22Rv1 (cell line): ENCODE data around the gene RNGTT.
"Not testable (repeated sequence)": the region's sequence is repeated elsewhere in the genome, so short reads cannot be mapped to it uniquely, and the experiment has no call there.

Source experiments
- H3K27ac ChIP-seq: fragments of 450-650 bp; 2 replicates; pipeline ENCODE4 v1.5.1; 2017
- CTCF ChIP-seq: fragments of 450-650 bp; IDR thresholded peaks from 2 replicates; pipeline ENCODE4 v1.5.1; 2017; ENCODE audit warnings: mild to moderate bottlenecking
- ZFX ChIP-seq: fragments of 450-650 bp; IDR thresholded peaks from 2 replicates; pipeline ENCODE4 v1.6.1; 2017; ENCODE audit warnings: antibody characterized with exemption, borderline replicate concordance

The RNGTT gene

GRCh38 chr6:88741071-88741470 lies 222.3 kb downstream of the RNGTT start:
- no peak for TF ChIP-seq ZFX
- TF ChIP-seq CTCF, result no peak
- no peak overlapping the region for H3K27ac ChIP-seq

- TF ChIP-seq CTCF (no peak), ZFX (no peak)
- no peak overlapping the region for H3K27ac ChIP-seq
Measured at GRCh38 chr6:88734544-88734943, 228.9 kb downstream of the RNGTT start.

GRCh38 chr6:88730611-88731011 lies 232.8 kb downstream of the RNGTT start:
- TF ChIP-seq CTCF (no peak), ZFX (no peak)
- no peak overlapping the region for H3K27ac ChIP-seq

- H3K27ac ChIP-seq, result no peak overlapping the region
- TF ChIP-seq ZFX, result no peak
- no peak for TF ChIP-seq CTCF
Measured at GRCh38 chr6:88728756-88729155, 234.7 kb downstream of the RNGTT start.

- H3K27ac ChIP-seq, result not testable (repeated sequence)
Measured at GRCh38 chr6:88726409-88726808, 237.0 kb downstream of the RNGTT start.

- TF ChIP-seq CTCF (peak; percentile 28; the same call in 1 of the 2 replicates), ZFX (no peak)
- H3K27ac ChIP-seq, result no peak overlapping the region
Measured at GRCh38 chr6:88725111-88725975, 238.1 kb downstream of the RNGTT start.

GRCh38 chr6:88722686-88723085 lies 240.7 kb downstream of the RNGTT start:
- TF ChIP-seq ZFX, result no peak
- TF ChIP-seq CTCF, result no peak
- no peak overlapping the region for H3K27ac ChIP-seq

GRCh38 chr6:88716399-88716798 lies 247.0 kb downstream of the RNGTT start:
- not testable (repeated sequence) for H3K27ac ChIP-seq
